Activated naive CD4-positive, alpha-beta T cell treated with anti-CD3 and anti-CD28 coated beads, Interleukin-2, amount 10 ng/mL, durations not matched to agents 7 days and 5 days (primary cell): ENCODE results near the gene ITGA8.
A peak's percentile ranks its signal among the peaks of the same experiment; 100 is the strongest.
"Not testable (repeated sequence)": the region's sequence is repeated elsewhere in the genome, so short reads cannot be mapped to it uniquely, and the experiment has no call there.

Experiments used
- CTCF ChIA-PET: fragments of 350-600 bp; sonication (Branson Sonifier 250); formaldehyde crosslinking; loops from one replicate; lab custom pipeline; 2021; ENCODE audit warnings: antibody characterized with exemption; lab: Charles Lee
- DNase-seq: peaks from one replicate; pipeline ENCODE4 v3.0.0-alpha.2; 2020
- H3K27ac Mint-ChIP-seq: one replicate; pipeline ENCODE4 v1.8.0; 2021; ENCODE audit warnings: mild to moderate bottlenecking, moderate library complexity, mixed read lengths
- H3K27me3 Mint-ChIP-seq: one replicate; pipeline ENCODE4 v1.8.0; 2021; ENCODE audit warnings: mild to moderate bottlenecking, mixed read lengths
- H3K36me3 Mint-ChIP-seq: one replicate; pipeline ENCODE4 v1.8.0; 2021; ENCODE audit warnings: mixed read lengths
- H3K4me1 Mint-ChIP-seq: one replicate; pipeline ENCODE4 v1.8.0; 2021; ENCODE audit warnings: mixed read lengths
- H3K4me3 Mint-ChIP-seq: one replicate; pipeline ENCODE4 v1.8.0; 2021; ENCODE audit warnings: mild to moderate bottlenecking, moderate library complexity, mixed read lengths
- H3K9me3 Mint-ChIP-seq: one replicate; pipeline ENCODE4 v1.8.0; 2021; ENCODE audit warnings: mixed read lengths

Gene ITGA8

DNA sequence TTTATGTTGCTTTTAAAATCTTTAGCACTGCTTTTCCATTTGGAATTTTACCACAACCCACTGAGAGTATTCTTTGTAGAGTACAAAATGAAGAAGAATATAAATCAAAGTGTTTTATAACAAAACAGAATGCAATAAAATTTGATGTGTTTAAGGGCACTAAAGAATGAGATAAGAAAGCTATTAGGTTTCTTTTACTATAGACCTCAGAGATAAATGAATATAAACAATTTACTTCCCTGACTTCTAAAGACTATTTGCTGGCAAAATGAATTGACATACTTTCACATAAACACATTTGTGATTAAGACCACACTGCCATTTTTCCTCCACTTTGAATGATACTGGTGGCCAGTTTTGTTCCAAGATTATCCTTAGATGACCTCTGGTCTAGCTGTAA is 124.5 kb downstream of the ITGA8 start:
- CTCF ChIA-PET, result interaction anchor here (0.7 kb wide), 1 partner anchor 10 kb away, joined by 3 read pairs; no protein-coding TSS in a partner anchor
- H3K4me1 Mint-ChIP-seq, result no peaks in the 10 kb centered on the region
- no peak for DNase-seq
- H3K27ac Mint-ChIP-seq, result no peak overlapping the region
- H3K4me3 Mint-ChIP-seq, result no peak overlapping the region
- H3K27me3 Mint-ChIP-seq, result no peaks in the 10 kb centered on the region
- no peaks in the 10 kb centered on the region for H3K36me3 Mint-ChIP-seq
- H3K9me3 Mint-ChIP-seq, result no peaks in the 10 kb centered on the region

DNA sequence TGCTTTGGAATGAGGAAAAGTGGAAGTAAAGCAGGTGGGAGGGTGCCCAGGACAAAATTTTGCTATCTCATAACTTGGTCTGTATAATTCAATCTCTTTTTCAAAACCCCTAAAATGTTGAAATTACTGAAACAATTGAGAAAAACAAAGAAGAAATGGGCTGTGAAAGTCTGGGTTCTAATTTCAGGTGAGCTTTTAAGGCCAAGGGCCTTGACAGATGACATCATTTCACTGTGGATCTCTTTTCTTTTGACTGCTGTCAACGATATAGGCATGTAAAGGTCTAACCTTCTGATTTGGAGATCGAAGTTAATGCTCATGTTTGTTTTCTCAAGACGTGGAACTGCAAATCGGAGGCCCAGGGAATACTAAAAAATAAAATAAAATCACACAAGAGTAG is 127.8 kb downstream of the ITGA8 start:
- CTCF ChIA-PET, result interaction anchor here (0.7 kb wide), 1 partner anchor 1164 kb away, joined by 3 read pairs; no protein-coding TSS in a partner anchor

DNA sequence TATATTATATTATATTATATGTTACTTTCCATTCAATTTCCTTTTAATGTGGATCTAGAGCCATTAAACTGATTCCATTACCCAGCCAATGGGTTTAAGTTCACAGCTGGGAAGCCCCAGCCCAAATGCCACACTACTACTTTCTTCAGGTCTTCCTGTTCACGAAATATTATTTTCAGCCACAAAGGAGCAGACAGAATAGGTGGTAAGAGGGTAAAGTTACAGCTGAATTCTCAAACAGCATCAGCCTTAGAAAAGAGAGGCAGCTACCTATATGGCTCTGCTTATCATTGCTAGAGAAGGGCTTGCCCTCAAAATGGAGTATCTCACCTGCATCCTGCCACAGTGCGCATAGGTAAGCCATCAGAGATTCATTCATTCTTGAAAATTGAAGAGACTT is 128.3 kb downstream of the ITGA8 start:
- no peaks in the 10 kb centered on the region for H3K4me1 Mint-ChIP-seq
- no peak for DNase-seq
- H3K4me3 Mint-ChIP-seq, result no peak overlapping the region
- H3K27ac Mint-ChIP-seq, result no peak overlapping the region
- CTCF ChIA-PET, result interaction anchor here (0.7 kb wide), 1 partner anchor 1164 kb away, joined by 3 read pairs; no protein-coding TSS in a partner anchor
- no peaks in the 10 kb centered on the region for H3K27me3 Mint-ChIP-seq
- H3K9me3 Mint-ChIP-seq, result no peaks in the 10 kb centered on the region
- no peaks in the 10 kb centered on the region for H3K36me3 Mint-ChIP-seq

More for the DNA sequence above, 127.8 kb downstream of the ITGA8 start:
- Mint-ChIP-seq H3K4me1 (no peaks in the 10 kb centered on the region), H3K27me3 (no peaks in the 10 kb centered on the region), H3K36me3 (no peaks in the 10 kb centered on the region), H3K4me3 (no peak overlapping the region), H3K9me3 (no peaks in the 10 kb centered on the region), H3K27ac (no peak overlapping the region)
- no peak for DNase-seq

DNA sequence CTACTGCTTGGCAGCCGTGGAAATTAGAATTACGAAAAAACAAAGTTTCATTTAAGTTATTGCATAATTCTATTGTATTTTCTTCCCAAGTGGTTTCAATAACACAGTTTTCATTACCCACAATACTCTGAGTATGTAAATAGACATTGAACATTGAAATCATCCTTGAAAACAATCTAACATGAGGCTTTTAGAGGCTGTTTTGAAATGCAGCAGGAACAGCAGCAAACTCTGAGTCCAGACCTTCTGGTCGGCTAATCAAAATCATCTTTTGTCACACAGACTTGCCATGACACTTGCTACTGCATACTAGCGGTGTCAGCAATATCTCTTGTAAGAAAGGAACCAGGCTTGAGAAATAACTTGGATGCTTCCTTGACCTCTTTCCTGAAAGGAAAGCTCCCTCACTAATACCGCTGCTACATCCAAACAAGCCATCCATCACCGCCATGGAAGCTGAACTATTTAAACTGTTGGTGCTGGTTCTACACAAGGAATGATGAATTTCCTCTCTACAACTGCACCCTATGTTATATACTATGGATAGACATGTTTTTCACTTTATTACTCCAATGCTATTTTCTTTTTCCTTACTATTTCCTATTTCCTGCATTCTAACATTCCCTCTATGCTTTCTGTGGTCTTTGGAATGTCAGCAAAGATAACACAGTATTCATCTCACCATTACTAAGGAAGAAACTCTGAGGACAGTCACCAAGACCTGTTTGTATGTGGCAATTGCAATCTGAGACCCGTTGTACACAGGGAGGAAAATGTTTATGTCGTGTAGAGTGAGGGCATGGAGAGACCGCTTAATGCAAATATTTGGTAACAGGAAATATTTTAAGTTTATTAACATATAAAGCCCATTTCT is 130.8 kb downstream of the ITGA8 start:
- CTCF ChIA-PET, result interaction anchor here (1.0 kb wide), 1 partner anchor 31 kb away, joined by 3 read pairs; no protein-coding TSS in a partner anchor
- Mint-ChIP-seq H3K36me3 (no peaks in the 10 kb centered on the region), H3K27ac (no peak overlapping the region), H3K4me1 (no peaks in the 10 kb centered on the region), H3K27me3 (no peaks in the 10 kb centered on the region), H3K4me3 (no peak overlapping the region), H3K9me3 (no peaks in the 10 kb centered on the region)
- DNase-seq, result no peak

DNA sequence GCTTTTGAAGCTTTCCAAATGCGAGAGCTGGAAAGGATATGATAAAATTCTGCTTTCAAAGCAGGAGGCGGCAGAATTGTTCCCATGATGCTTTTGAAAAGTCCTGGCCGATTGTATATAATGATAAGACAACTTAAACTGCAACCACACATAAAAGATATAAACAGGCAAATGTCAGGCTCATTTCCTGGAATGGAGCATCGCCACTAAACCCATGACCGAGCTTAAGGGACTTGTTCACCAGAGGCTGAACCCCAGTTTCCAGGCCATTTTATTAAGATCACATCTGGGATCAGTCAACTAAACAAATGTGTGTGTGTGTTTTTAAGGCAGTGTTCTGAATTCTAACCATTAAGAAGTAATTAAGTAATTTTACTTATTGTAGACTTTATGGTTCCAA is 131.6 kb downstream of the ITGA8 start:
- CTCF ChIA-PET, result interaction anchor here (1.4 kb wide), 1 partner anchor 10 kb away, joined by 3 read pairs; no protein-coding TSS in a partner anchor
- H3K4me1 Mint-ChIP-seq, result no peaks in the 10 kb centered on the region

GRCh38 chr10:15587271-15587670 is 132.5 kb downstream of the ITGA8 start:
- Mint-ChIP-seq H3K4me1 (no peaks in the 10 kb centered on the region), H3K9me3 (peaks cover 4% of the 10 kb centered on the region), H3K4me3 (no peak overlapping the region), H3K27me3 (no peaks in the 10 kb centered on the region), H3K36me3 (no peaks in the 10 kb centered on the region), H3K27ac (no peak overlapping the region)
- no peak for DNase-seq
- CTCF ChIA-PET, result interaction anchor here (1.4 kb wide), 1 partner anchor 11 kb away, joined by 3 read pairs; no protein-coding TSS in a partner anchor

More for the DNA sequence above, 131.6 kb downstream of the ITGA8 start:
- H3K27ac Mint-ChIP-seq, result no peak overlapping the region
- H3K36me3 Mint-ChIP-seq, result no peaks in the 10 kb centered on the region
- H3K4me3 Mint-ChIP-seq, result no peak overlapping the region
- H3K9me3 Mint-ChIP-seq, result no peaks in the 10 kb centered on the region
- no peaks in the 10 kb centered on the region for H3K27me3 Mint-ChIP-seq
- DNase-seq, result no peak

DNA sequence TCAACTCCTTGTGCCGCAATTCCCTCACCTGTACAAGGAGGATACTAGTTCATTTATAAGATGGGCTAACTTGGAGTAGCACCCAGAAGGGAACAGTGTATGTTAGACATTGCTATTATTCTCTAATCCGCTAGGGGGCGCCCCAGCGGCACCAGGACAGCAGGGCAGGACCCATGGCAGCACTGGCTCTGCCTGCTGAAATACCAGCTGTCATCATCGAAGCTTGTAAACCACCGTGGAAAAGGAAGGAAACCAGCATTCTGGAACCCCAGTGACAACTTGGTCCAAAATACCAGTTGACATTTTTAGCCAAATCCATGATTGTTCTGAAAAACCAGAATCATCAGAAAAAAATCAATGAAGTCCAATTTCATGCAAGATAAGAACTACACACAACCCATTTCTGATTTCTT is 134.4 kb downstream of the ITGA8 start:
- H3K9me3 Mint-ChIP-seq, result peaks cover 4% of the 10 kb centered on the region
- no peaks in the 10 kb centered on the region for H3K27me3 Mint-ChIP-seq
- DNase-seq, result peak; percentile 49
- H3K27ac Mint-ChIP-seq, result no peak overlapping the region
- H3K36me3 Mint-ChIP-seq, result no peaks in the 10 kb centered on the region
- CTCF ChIA-PET, result interaction anchor here (1.0 kb wide), 1 partner anchor 10 kb away, joined by 3 read pairs; no protein-coding TSS in a partner anchor
- H3K4me3 Mint-ChIP-seq, result no peak overlapping the region
- no peaks in the 10 kb centered on the region for H3K4me1 Mint-ChIP-seq

GRCh38 chr10:15582972-15583371 is 136.8 kb downstream of the ITGA8 start:
- DNase-seq, H3K4me3 Mint-ChIP-seq, H3K27ac Mint-ChIP-seq, H3K4me1 Mint-ChIP-seq, CTCF ChIA-PET, H3K9me3 Mint-ChIP-seq, H3K27me3 Mint-ChIP-seq, H3K36me3 Mint-ChIP-seq: not testable (repeated sequence)

- CTCF ChIA-PET, result no interaction called here
Observed at GRCh38 chr10:15579605-15580004, 140.1 kb downstream of the ITGA8 start.

DNA sequence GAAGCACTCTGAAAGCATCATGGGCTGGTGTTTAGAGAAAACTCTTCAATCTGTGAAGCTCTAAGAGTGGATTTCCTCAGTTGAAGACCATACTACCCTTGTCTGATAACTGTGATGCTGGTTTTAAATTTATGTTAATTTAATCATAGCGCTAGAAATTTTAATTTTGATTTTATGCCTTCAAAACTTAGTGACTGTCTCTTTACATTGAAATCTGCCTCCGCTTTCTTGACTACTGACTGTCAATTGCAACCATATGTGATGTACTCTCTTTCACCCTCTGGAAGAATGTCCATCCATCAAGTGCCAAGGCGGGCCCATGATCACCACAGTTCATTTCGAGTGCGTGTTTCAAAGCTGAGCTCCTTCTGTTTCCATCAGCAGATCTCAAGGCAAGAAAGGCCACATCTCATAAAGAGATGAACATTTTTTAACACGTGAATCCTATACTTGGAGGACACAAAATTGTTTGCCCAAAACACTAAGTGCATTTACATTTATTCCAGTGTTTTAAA is 147.1 kb downstream of the ITGA8 start:
- no peak for DNase-seq
- H3K27ac Mint-ChIP-seq, result no peak overlapping the region
- no peak overlapping the region for H3K4me3 Mint-ChIP-seq
- no peaks in the 10 kb centered on the region for H3K4me1 Mint-ChIP-seq
- CTCF ChIA-PET, result no interaction called here
- H3K27me3 Mint-ChIP-seq, result peaks cover 6% of the 10 kb centered on the region
- H3K9me3 Mint-ChIP-seq, result no peaks in the 10 kb centered on the region
- no peaks in the 10 kb centered on the region for H3K36me3 Mint-ChIP-seq

More at GRCh38 chr10:15579605-15580004, 140.1 kb downstream of the ITGA8 start:
- DNase-seq, result no peak
- no peaks in the 10 kb centered on the region for H3K27me3 Mint-ChIP-seq
- no peak overlapping the region for H3K4me3 Mint-ChIP-seq
- peaks cover 4% of the 10 kb centered on the region for H3K9me3 Mint-ChIP-seq
- no peak overlapping the region for H3K27ac Mint-ChIP-seq
- H3K4me1 Mint-ChIP-seq, result no peaks in the 10 kb centered on the region
- H3K36me3 Mint-ChIP-seq, result no peaks in the 10 kb centered on the region

DNA sequence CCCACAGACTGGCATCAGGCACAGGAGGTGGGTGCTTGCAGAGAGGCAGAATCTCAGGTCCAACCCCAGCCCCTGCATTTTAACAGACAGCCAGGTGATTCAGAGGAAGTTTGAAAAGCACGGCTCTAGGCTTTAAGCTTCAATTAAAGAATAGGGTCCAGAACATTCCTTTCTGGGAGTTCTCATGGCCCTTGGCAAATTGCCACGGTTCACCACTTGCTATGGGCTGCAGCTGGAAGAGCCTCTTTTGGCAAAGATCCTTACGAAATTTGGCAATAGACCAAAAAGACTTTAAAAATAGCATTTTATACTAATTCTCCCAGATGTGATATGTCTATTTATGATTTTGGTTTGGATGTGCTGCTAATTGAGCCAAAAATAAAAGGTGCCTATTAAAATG is 148.1 kb downstream of the ITGA8 start:
- Mint-ChIP-seq H3K27ac (no peak overlapping the region), H3K9me3 (no peaks in the 10 kb centered on the region)
- DNase-seq, result no peak

GRCh38 chr10:15570738-15571339 is 148.9 kb downstream of the ITGA8 start:
- no peak for DNase-seq
- Mint-ChIP-seq H3K4me3 (no peak overlapping the region), H3K9me3 (no peaks in the 10 kb centered on the region), H3K36me3 (no peaks in the 10 kb centered on the region), H3K4me1 (no peaks in the 10 kb centered on the region), H3K27ac (no peak overlapping the region), H3K27me3 (peaks cover 6% of the 10 kb centered on the region)
- CTCF ChIA-PET, result no interaction called here

More for the DNA sequence above, 148.1 kb downstream of the ITGA8 start:
- H3K36me3 Mint-ChIP-seq, result no peaks in the 10 kb centered on the region
- peaks cover 6% of the 10 kb centered on the region for H3K27me3 Mint-ChIP-seq
- no peaks in the 10 kb centered on the region for H3K4me1 Mint-ChIP-seq
- CTCF ChIA-PET, result no interaction called here
- no peak overlapping the region for H3K4me3 Mint-ChIP-seq

DNA sequence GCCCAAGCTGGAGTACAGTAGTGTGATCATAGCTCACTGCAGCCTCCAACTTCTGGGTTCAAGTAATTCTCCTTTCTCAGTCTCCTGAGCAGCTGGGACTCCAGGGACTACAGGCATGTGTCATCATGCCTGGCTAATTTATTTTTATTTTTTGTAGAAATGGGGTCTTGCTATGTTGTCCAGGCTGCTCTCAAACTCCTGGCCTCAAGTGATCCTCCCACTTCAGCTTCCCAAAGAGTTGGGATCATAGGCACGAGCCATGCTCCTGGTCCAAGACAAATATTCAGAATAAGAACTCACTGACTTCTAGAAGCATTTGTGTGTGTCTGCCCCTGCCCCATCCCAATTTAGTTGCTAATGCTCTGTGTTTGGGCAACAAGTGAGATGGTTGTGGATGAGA is 151.8 kb downstream of the ITGA8 start:
- Mint-ChIP-seq H3K27me3 (peaks cover 6% of the 10 kb centered on the region), H3K27ac (no peak overlapping the region), H3K4me3 (no peak overlapping the region), H3K9me3 (no peaks in the 10 kb centered on the region), H3K4me1 (no peaks in the 10 kb centered on the region), H3K36me3 (no peaks in the 10 kb centered on the region)
- no peak for DNase-seq
- CTCF ChIA-PET, result no interaction called here

- CTCF ChIA-PET, result no interaction called here
- no peaks in the 10 kb centered on the region for H3K36me3 Mint-ChIP-seq
- DNase-seq, result no peak
- no peaks in the 10 kb centered on the region for H3K9me3 Mint-ChIP-seq
- no peak overlapping the region for H3K4me3 Mint-ChIP-seq
- no peaks in the 10 kb centered on the region for H3K27me3 Mint-ChIP-seq
- H3K4me1 Mint-ChIP-seq, result no peaks in the 10 kb centered on the region
- H3K27ac Mint-ChIP-seq, result no peak overlapping the region
Observed at GRCh38 chr10:15563246-15563645, 156.5 kb downstream of the ITGA8 start.
